ENCODE measurements around the gene PTGS1. TPM values are rescaled to one million over a fixed set of nuclear protein-coding genes. Genes with fewer than 3 reads are reported as not detected.

The PTGS1 gene
- total RNA-seq, 1 donor from 2014 or later, result 2.2 TPM

- H3K4me3 ChIP-seq (ENCODE audit: low read depth, low read length), result no peak overlapping the region
- no peak for DNase-seq (ENCODE audit: low read depth)
- no peak for TF ChIP-seq CTCF (conservative IDR thresholded peaks at IDR 0.05; ENCODE audit: low read depth, low read length)
Measured at GRCh38 chr9:122444041-122444733, 73.4 kb downstream of the PTGS1 start.

Other genes with a start within 250 kb of the PTGS1 start
- 49.4 and 59.8 TPM in 2 replicates for gene NDUFA8, start 211.2 kb upstream of the PTGS1 start, total RNA-seq
- gene MORN5, start 211.1 kb upstream of the PTGS1 start, total RNA-seq, result not detected in 2 replicates
- gene LHX6, start 142.1 kb upstream of the PTGS1 start, total RNA-seq, result 0.06 TPM in 1 of 2 replicates, not detected in the other
- gene RBM18, start 106.2 kb upstream of the PTGS1 start, total RNA-seq, result 8.4 and 13.9 TPM in 2 replicates
- 27.3 and 48.8 TPM in 2 replicates for gene MRRF, start 106.1 kb upstream of the PTGS1 start, total RNA-seq
- not detected in 2 replicates for gene OR1J1, start 106.9 kb downstream of the PTGS1 start, total RNA-seq
- not detected in 2 replicates for gene OR1J2, start 139.8 kb downstream of the PTGS1 start, total RNA-seq
- not detected in 2 replicates for gene OR1J4, start 148.1 kb downstream of the PTGS1 start, total RNA-seq
- not detected in 2 replicates for gene OR1N1, start 156.3 kb downstream of the PTGS1 start, total RNA-seq
- gene OR1N2, start 182.1 kb downstream of the PTGS1 start, total RNA-seq, result not detected in 2 replicates
- gene OR1L8, start 212.4 kb downstream of the PTGS1 start, total RNA-seq, result not detected in 2 replicates
- not detected in 2 replicates for gene OR1Q1, start 243.7 kb downstream of the PTGS1 start, total RNA-seq